ENCODE data around the gene ELFN2.

ELFN2 gene

GRCh38 chr22:37390075-37390474 is 37.2 kb downstream of the ELFN2 start:
- no peak for TF ChIP-seq CTCF (IDR thresholded peaks at IDR 0.05; ENCODE audit: low read depth, low read length, missing control alignments)
- no peak overlapping the region for H3K4me3 ChIP-seq (replicated peaks; ENCODE audit: low read depth, low read length)
- DNase-seq (ENCODE audit: extremely low read depth, low read depth), result no peak

DNA sequence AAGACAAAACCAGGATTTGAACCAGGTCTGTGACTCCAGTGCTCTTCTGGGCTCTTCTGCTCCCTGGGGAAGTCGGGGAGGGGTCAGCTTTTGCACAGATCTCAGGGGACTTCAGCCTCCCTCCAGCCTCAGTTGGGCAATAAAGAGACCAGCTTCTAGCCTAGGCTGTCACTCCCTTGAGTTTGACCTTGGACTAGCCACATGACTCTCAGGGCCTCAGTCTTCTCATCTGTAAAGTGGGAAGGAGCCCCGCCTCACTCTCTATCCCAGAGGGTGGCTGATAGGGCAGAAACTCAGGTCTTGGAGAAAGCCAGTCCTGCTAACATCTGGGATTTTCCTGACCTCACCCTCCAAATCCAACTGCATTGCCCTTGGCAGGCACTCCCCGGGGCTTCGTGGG is 38.7 kb downstream of the ELFN2 start:
- H3K4me3 ChIP-seq (replicated peaks; ENCODE audit: low read depth, low read length), result no peak overlapping the region
- DNase-seq (ENCODE audit: extremely low read depth, low read depth), result no peak
- TF ChIP-seq CTCF (IDR thresholded peaks at IDR 0.05; ENCODE audit: low read depth, low read length, missing control alignments), result no peak

- TF ChIP-seq CTCF (IDR thresholded peaks at IDR 0.05; ENCODE audit: low read depth, low read length, missing control alignments), result no peak
- H3K4me3 ChIP-seq (replicated peaks; ENCODE audit: low read depth, low read length), result no peak overlapping the region
- no peak for DNase-seq (ENCODE audit: extremely low read depth, low read depth)
These were observed 39.5 kb downstream of the ELFN2 start for GRCh38 chr22:37387793-37388192.

DNA sequence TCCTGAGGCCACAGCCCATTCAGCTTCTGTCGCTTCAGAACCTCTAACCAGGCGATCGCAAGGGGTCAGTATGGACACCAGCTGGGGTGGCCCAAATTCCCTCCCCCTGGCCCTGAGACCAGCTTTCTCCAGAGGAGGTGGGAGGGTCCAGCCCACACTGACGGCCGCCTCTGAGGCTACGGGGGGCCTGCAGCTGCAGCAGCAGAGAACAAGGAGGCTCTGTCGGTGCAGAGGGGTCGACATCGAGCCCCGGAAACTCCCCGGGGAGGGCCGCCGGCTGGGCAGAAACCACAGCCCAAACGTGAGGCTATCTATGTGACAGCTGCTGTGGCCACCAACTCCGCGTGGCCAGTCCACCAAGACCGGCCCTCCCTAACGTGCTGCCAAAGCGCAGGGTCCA is 40.8 kb downstream of the ELFN2 start:
- no peak for DNase-seq (ENCODE audit: extremely low read depth, low read depth)
- H3K4me3 ChIP-seq (replicated peaks; ENCODE audit: low read depth, low read length), result no peak overlapping the region
- no peak for TF ChIP-seq CTCF (IDR thresholded peaks at IDR 0.05; ENCODE audit: low read depth, low read length, missing control alignments)

GRCh38 chr22:37384691-37385090 is 42.6 kb downstream of the ELFN2 start:
- H3K4me3 ChIP-seq (replicated peaks; ENCODE audit: low read depth, low read length), result no peak overlapping the region
- no peak for TF ChIP-seq CTCF (IDR thresholded peaks at IDR 0.05; ENCODE audit: low read depth, low read length, missing control alignments)
- DNase-seq (ENCODE audit: extremely low read depth, low read depth), result no peak

- no peak for DNase-seq (ENCODE audit: extremely low read depth, low read depth)
These were observed 43.9 kb downstream of the ELFN2 start for GRCh38 chr22:37383341-37383740.

More at GRCh38 chr22:37383341-37383740, 43.9 kb downstream of the ELFN2 start:
- no peak for TF ChIP-seq CTCF (IDR thresholded peaks at IDR 0.05; ENCODE audit: low read depth, low read length, missing control alignments)
- no peak overlapping the region for H3K4me3 ChIP-seq (replicated peaks; ENCODE audit: low read depth, low read length)
